Erythroblast (primary cell): ENCODE data around the gene ATP2A3.
"Not testable (repeated sequence)": the region's sequence is repeated elsewhere in the genome, so short reads cannot be mapped to it uniquely, and the experiment has no call there.

ENCODE experiments used
- DNase-seq, 2 experiments: peaks; one replicate each; lab custom pipeline; 2025; lab: John Stamatoyannopoulos, UW
- GATA1 ChIP-seq: IDR thresholded peaks from 2 replicates; pipeline ENCODE4 v1.6.1; 2011; ENCODE audit warnings: low read depth, mild to moderate bottlenecking, control low read depth, low read length, moderate library complexity
- POLR2A ChIP-seq: IDR thresholded peaks from 2 replicates; pipeline ENCODE4 v1.6.1; 2011; ENCODE audit warnings: mild to moderate bottlenecking, low read length

The ATP2A3 gene

DNA sequence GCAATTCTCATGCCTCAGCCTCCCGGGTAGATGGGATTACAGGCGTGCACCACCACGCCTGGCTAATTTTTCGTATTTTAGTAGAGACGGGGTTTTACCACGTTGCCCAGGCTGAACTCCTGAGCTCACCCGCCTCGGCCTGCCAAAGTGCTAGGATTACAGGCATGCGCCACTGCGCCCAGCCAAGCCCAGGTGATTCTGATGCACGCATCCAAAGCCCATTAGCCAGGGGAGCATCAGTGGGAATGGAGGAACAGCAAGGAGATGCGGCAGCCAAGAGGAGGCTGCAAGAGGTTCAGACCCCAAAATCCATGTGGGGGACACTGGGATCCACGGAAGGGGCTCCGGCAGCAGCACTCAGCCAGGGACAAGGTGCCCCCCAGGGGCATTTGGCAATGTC is 12.1 kb downstream of the ATP2A3 start:
- no peak for DNase-seq
- no peak for TF ChIP-seq GATA1
- TF ChIP-seq POLR2A, result no peak

DNA sequence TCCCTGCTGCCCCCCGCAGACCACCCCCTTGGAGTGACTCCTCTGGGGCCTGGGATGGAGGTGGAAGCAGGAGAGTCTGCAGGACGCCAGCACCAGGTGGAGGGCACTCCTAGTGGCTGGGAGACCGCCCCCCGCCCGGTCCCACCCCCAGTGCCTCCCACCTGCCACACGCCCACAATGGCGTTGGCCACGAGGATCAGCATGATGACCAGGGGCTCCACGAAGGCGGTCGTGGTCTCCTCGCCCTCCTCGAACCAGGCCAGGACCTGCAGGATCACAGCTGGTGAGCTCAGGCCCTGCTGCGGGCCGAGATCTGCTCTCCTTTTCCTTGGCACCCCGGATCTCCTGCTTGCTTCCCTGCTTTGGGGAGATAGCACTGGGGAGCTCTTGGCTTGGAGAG is 12.8 kb downstream of the ATP2A3 start:
- DNase-seq, result no peak

DNA sequence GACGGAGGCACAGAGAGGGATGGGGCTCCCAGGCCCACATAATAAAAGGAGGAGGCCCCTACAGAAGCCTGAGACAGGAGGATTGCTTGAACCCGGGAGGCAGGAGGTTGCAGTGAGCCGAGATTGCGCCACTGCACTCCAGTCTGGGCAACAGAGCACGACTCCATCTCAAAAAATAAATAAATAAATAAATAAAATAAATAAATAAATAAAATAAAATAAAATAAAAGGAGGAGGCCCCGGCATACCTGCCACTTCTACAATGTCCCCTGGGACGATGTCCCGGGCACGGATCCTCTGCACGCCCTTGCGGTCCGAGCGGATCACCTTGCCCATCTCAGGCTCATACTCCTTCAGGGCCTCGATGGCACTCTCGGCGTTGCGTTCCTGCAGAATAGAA is 13.2 kb downstream of the ATP2A3 start:
- no peak for TF ChIP-seq POLR2A
- TF ChIP-seq GATA1, result no peak
- no peak for DNase-seq

More for the DNA sequence above, 12.8 kb downstream of the ATP2A3 start:
- TF ChIP-seq GATA1 (no peak), POLR2A (no peak)

DNA sequence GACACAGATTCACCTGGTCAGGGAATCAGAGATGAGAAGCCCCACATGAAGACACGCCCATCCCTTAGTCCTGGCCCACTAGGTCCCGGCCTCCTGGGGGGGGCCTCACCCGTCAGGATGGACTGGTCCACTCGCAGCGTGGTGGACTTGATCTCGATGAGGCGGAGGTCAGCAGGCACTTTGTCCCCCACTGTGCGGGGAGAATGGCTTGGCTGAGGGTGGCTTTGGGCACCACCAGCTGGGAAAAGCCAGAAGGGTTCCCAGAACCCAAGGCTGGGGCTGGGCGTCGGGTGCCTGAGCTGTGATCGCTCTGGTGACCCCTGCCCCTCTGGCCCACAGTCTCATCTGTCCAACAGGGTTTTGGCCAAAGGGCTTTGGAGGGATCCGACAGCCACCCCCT is 13.7 kb downstream of the ATP2A3 start:
- no peak for DNase-seq
- no peak for TF ChIP-seq POLR2A
- TF ChIP-seq GATA1, result no peak

DNA sequence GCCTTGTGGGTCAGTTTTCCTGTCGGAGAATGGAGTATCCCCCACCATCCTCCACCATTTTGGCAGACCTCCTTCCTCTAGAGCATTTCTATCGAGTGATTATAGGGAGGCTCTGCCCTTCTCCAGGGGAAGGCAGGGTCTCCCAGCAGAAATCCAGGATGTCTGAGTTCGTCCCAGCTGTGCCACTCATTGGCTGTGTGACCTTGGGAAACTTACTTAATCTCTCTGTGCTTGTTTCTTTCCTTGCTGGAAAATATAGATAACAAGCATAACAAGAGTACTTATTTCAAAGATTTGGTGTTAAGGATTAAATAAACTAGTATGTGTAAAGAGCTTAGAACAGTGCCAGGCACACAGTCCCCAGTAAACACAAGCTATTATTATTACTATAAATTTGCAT is 14.8 kb downstream of the ATP2A3 start:
- TF ChIP-seq GATA1 (no peak), POLR2A (no peak)

DNA sequence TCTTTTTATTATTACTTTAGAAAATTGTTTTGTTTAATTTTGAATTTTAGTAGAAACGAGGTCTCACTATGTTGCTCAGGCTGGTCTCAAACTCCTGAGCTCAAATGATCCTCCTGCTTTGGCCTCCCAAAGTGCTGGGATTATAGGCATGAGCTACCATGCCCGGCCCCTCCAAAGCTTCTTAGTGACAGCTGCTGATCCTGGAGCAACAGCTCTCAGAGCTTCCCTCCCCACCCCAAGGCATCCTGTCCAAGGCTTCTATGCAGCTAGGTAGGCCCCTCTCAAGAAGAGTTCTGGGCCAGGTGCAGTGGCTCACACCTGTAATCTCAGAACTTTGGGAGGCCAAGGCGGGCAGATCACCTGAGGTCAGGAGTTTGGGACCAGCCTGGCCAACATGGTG is 15.7 kb downstream of the ATP2A3 start:
- DNase-seq, result not testable (repeated sequence)

More for the DNA sequence above, 14.8 kb downstream of the ATP2A3 start:
- DNase-seq, result no peak

DNA sequence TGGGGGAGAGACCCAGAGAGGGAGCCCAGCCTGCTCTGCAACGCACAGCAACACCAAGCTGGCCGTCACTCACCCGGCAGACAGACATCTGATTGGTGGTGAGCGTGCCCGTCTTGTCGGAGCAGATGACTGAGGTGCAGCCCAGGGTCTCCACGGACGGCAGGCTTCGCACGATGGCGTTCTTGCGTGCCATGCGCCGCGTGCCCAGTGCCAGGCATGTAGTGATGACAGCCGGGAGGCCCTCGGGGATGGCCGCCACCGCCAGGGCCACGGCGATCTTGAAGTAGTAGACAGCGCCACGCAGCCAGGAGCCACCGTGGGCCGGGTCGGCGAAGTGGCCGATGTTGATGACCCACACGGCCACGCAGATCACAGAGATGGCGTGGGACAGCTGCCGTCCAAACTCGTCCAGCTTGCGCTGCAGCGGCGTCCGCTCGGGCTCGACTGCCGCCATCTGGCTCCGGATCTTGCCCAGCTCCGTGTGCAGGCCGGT is 16.9 kb downstream of the ATP2A3 start:
- no peak for TF ChIP-seq GATA1
- TF ChIP-seq POLR2A, result no peak
- DNase-seq, result no peak

DNA sequence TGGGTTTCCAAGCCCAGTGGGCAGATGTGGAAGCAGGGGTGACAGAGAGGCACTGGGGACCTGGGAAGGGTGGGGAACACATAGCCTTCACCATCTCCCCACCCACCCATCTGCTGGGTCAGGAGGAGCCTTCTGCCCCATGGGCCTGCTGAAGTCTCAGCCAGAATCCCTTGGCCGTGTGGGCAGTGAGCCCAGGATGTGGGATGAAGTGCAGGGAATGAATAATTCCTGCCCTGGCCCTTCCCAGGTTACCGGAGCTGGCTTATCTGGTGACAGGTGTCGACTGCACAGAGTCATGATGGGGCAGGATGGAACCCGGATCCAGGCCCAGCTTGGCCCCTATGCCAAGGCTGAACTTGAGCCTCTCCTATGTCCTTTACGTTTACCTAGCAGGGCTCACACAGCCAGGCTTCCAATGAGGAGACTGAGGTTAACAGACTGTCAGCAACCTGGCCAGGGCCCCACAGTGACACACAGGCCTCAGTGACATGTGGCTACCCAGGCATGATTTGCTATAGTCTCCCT is 17.5 kb downstream of the ATP2A3 start:
- TF ChIP-seq POLR2A, result no peak
- TF ChIP-seq GATA1, result no peak
- no peak for DNase-seq

DNA sequence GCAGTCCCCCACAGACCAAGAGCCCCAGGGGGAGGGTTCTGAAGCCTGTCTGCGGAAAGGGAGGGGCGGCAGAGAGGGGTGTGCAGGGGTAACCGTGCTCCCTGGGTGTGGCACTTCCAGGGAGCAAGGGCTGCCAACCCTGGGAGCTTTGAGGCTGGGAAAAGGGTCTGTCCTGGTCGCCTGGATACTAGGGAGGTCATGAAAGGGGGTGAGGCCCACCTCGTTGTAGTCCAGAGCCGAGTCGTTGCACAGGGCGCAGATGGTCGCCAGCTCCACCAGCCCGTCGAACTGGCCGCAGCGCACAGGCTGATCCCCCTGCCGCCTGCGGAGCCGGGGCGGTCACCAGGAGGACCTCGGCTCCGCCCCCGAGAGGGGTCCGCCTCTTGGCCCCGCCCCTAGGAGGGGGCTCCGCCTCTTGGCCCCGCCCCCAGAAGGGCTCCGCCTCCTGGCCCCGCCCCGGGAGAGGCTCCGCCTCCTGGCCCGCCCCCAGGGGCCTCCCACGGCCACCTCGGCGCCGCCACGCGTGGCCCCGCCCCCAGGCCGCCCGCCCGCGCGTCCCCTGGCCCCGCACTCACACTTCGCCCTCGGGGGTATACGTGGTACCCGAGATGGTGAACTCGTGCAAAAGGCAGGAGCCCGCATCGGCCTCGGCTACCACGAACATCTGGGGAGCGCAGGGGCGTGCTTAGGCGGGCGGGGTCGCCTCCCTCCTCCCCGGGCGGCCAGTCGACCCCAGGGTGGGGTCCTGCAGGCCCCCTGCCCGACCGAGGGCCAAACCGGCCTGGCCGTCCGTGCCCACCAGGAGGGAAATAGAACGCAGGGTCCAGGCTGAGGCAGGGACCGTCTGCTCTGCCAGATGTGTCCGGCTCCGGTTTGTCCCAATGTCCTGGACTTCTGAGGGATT is 19.5 kb downstream of the ATP2A3 start:
- peak in 1 of 2 experiments; percentile 11 for DNase-seq
- no peak for TF ChIP-seq POLR2A
- no peak for TF ChIP-seq GATA1

DNA sequence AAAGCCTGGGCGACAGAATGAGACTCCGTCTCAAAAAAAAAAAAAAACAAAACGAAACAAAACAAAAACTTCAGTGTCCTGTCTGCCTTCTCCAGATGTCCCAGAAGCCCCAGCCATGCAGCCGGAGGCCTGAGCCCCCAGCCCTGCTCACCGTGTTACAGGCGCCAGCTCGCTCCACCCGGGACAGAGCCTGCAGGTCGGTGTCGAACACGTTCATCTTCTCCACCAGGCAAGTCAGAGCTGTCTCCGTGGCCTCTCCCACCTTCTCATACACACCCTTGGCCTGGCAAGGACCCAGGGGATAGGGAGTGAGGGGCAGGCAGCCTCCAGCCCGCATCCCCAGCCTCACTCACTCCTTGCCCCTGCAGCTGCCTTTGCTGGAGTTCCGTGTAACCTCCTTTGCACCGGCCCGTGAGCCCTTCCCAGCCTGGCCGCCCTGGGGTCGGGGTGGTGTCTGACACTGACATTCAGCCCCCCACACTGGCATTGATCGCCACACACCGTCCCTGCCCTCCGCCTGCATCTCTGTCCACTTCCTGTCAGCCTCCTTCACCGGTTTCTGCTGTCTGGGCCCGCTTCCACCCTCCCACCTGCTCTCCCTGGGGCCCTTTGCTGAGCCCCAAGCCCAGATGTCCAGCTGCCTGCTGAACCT is 20.9 kb downstream of the ATP2A3 start:
- no peak for DNase-seq
- TF ChIP-seq GATA1, result no peak
- TF ChIP-seq POLR2A, result no peak

DNA sequence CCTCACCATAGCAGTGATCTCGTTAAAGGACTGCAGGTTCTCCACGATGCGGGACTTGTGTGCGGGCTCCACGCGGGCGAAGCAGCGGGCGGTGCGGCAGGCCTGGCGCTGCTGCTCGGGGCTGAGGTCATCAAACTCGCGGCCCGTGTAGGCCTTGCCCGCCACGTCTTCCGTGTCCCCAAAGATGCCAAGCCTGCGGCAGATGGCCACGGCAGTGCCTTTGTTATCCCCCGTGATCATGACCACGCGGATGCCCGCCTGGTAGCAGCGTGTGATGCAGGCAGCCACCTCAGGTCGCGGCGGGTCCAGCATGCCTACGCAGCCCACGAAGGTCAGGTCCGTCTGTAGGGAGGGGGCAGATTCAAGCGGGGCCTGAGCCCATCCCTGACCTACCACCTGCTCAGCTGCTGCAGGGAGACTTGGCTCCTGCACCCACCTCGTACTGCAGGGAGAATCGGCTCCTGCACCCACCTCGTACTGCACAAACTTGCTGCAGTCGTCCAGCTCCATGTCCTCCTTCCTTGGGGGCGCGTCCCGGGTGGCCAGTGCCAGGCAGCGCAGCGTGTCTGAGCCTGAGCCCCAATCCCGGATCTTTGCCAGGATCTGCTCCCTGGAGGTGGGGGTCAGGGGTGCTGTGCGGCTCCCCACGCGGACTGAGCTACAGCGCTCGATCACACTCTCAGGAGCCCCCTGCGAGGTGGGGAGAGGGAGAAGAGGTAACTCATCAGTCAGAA is 23.1 kb downstream of the ATP2A3 start:
- TF ChIP-seq GATA1 (no peak), POLR2A (no peak)
- no peak for DNase-seq

DNA sequence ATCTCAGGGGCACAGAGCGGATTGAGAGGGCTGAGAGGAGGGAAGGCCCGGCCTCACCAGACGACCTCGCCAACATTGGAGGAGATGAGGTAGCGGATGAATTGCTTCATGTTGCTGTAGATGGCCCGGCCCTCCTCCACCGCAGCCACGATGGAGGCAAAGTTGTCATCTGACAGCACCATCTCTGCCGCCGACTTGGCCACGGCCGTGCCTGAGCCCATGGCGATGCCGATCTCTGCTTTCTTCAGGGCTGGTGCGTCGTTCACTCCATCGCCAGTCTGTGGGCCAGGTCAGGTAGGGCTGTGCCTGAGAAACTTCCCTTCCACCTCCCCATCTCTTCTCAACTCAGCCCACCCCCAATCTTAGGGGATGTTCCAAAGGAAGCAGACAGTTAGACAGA is 26.9 kb downstream of the ATP2A3 start:
- no peak for DNase-seq
- TF ChIP-seq GATA1 (no peak), POLR2A (no peak)

DNA sequence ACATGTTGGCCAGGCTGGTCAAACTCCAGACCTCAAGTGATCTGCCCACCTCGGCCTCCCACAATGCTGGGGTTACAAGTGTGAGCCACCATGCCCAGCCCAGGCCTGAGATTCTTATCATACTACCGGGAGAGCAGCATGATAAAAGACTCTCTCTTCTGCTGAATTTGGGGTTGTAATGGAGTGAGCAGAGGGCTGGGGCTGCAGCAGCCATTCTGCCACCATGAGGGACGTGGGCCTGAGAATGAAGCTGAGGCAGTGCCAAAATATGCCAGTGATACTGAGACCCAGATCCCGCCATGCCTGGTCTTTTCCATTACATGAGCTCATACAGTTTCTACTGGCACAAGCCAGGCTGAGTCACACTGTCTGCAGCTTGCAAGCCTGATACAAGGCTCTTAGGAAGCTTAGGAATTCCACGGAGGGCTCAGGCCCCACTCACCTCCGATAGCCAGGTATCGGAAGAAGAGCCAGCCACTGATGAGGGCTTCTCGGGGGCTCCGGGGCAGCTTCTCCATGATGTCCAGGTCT is 28.3 kb downstream of the ATP2A3 start:
- DNase-seq, result no peak
- no peak for TF ChIP-seq POLR2A
- no peak for TF ChIP-seq GATA1
